Neural progenitor cell (in vitro differentiated cells): Measurements from ENCODE around the gene MAP2K1. TPM values are rescaled to one million over a fixed set of nuclear protein-coding genes. Genes with fewer than 3 reads are reported as not detected.

Experiments used
- DNase-seq: peaks from one replicate; pipeline ENCODE4 v3.0.0-alpha.2; 2016; ENCODE audit warnings: low spot score
- H2AFZ ChIP-seq: fragments of 200-600 bp; sonication (generic); replicated peaks from 2 replicates; pipeline ENCODE4 v1.6.1; 2016; ENCODE audit warnings: antibody characterized with exemption
- H3F3A ChIP-seq: fragments of 200-600 bp; sonication (generic); 2 replicates; pipeline ENCODE4 v1.6.1; 2016; ENCODE audit warnings: antibody characterized with exemption, low read depth
- H3K27ac ChIP-seq: fragments of 200-600 bp; sonication (generic); 2 replicates; pipeline ENCODE4 v1.5.1; 2016; ENCODE audit warnings: mild to moderate bottlenecking
- H3K27me3 ChIP-seq: fragments of 200-600 bp; sonication (generic); 2 replicates; pipeline ENCODE4 v1.6.1; 2016; ENCODE audit warnings: mild to moderate bottlenecking, moderate library complexity
- H3K36me3 ChIP-seq: fragments of 200-600 bp; sonication (generic); 2 replicates; pipeline ENCODE4 v1.5.1; 2016
- H3K4me1 ChIP-seq: fragments of 200-600 bp; sonication (generic); 2 replicates; pipeline ENCODE4 v1.6.1; 2016; ENCODE audit warnings: mixed run types
- H3K4me2 ChIP-seq: fragments of 200-600 bp; sonication (generic); 2 replicates; pipeline ENCODE4 v1.6.1; 2016
- H3K4me3 ChIP-seq: fragments of 200-600 bp; sonication (generic); 2 replicates; pipeline ENCODE4 v1.5.1; 2016
- H3K79me2 ChIP-seq: fragments of 200-600 bp; sonication (generic); 2 replicates; pipeline ENCODE4 v1.6.1; 2016; ENCODE audit warnings: low read depth
- H3K9ac ChIP-seq: fragments of 200-600 bp; sonication (generic); 2 replicates; pipeline ENCODE4 v1.6.1; 2016
- H3K9me3 ChIP-seq: fragments of 200-600 bp; sonication (generic); 2 replicates; pipeline ENCODE4 v1.5.1; 2016; ENCODE audit warnings: low read depth
- H4K20me1 ChIP-seq: fragments of 200-600 bp; sonication (generic); 2 replicates; pipeline ENCODE4 v1.6.1; 2016; ENCODE audit warnings: low read depth
- H3K27ac Mint-ChIP-seq: 3 replicates; pipeline ENCODE4 v1.8.0; 2021; ENCODE audit warnings: mixed read lengths
- H3K27me3 Mint-ChIP-seq: 2 replicates; pipeline ENCODE4 v1.8.0; 2022; ENCODE audit warnings: low read depth, mild to moderate bottlenecking, inconsistent platforms, moderate library complexity, mixed read lengths; ENCODE audit not compliant: insufficient read depth
- H3K36me3 Mint-ChIP-seq: 3 replicates; pipeline ENCODE4 v1.8.0; 2021; ENCODE audit warnings: mixed read lengths
- H3K4me1 Mint-ChIP-seq: 3 replicates; pipeline ENCODE4 v1.8.0; 2021; ENCODE audit warnings: mixed read lengths
- H3K4me3 Mint-ChIP-seq: 3 replicates; pipeline ENCODE4 v1.8.0; 2021; ENCODE audit warnings: mild to moderate bottlenecking, moderate library complexity, mixed read lengths
- H3K9me3 Mint-ChIP-seq: 3 replicates; pipeline ENCODE4 v1.8.0; 2020; ENCODE audit warnings: mixed read lengths
- CTCF ChIP-seq: fragments of 200-600 bp; sonication (generic); IDR thresholded peaks from 2 replicates; pipeline ENCODE4 v1.5.1; 2017; ENCODE audit warnings: antibody characterized with exemption, mild to moderate bottlenecking
- EZH2 ChIP-seq: fragments of 200-600 bp; sonication (generic); IDR thresholded peaks from 2 replicates; pipeline ENCODE4 v1.6.1; 2017; ENCODE audit warnings: antibody characterized with exemption, mild to moderate bottlenecking, moderate library complexity
- EZH2phosphoT487 ChIP-seq: fragments of 200-600 bp; sonication (generic); IDR thresholded peaks from 2 replicates; pipeline ENCODE4 v1.6.1; 2017; ENCODE audit warnings: antibody characterized with exemption
- total RNA-seq: library from RNA; depleted of rRNA; stranded (reverse); fragments of >200 nt; gene quantifications from 2 replicates; pipeline ENCODE4 v1.2.3, GENCODE V29; 2015; ENCODE audit warnings: low replicate concordance

The MAP2K1 gene
- total RNA-seq, 1 donor from 2014 or later, result 55.2 TPM

- no peak overlapping the region for H3K4me2 ChIP-seq
- H3K36me3 ChIP-seq, result peaks cover 4% of the 10 kb centered on the region
- no peak overlapping the region for H2AFZ ChIP-seq
- H3K4me1 Mint-ChIP-seq, result no peaks in the 10 kb centered on the region
- no peaks in the 10 kb centered on the region for H3K9me3 ChIP-seq
- H3K36me3 Mint-ChIP-seq, result peaks cover 18% of the 10 kb centered on the region
- H3K27ac ChIP-seq, result no peak overlapping the region
- no peaks in the 10 kb centered on the region for H3K79me2 ChIP-seq
- H3F3A ChIP-seq, result peaks cover 3% of the 10 kb centered on the region
- DNase-seq, result no peak
- no peak for TF ChIP-seq EZH2phosphoT487
- TF ChIP-seq EZH2, result no peak
- no peak for TF ChIP-seq CTCF
- no peak overlapping the region for H3K27ac Mint-ChIP-seq
- no peaks in the 10 kb centered on the region for H3K27me3 ChIP-seq
- H3K9me3 Mint-ChIP-seq, result no peaks in the 10 kb centered on the region
- no peaks in the 10 kb centered on the region for H3K27me3 Mint-ChIP-seq
- H3K9ac ChIP-seq, result no peak overlapping the region
- H3K4me3 ChIP-seq, result no peak overlapping the region
- no peaks in the 10 kb centered on the region for H3K4me1 ChIP-seq
- no peaks in the 10 kb centered on the region for H4K20me1 ChIP-seq
- H3K4me3 Mint-ChIP-seq, result no peak overlapping the region
These were observed 100.2 kb downstream of the MAP2K1 start for GRCh38 chr15:66486887-66487286.

DNA sequence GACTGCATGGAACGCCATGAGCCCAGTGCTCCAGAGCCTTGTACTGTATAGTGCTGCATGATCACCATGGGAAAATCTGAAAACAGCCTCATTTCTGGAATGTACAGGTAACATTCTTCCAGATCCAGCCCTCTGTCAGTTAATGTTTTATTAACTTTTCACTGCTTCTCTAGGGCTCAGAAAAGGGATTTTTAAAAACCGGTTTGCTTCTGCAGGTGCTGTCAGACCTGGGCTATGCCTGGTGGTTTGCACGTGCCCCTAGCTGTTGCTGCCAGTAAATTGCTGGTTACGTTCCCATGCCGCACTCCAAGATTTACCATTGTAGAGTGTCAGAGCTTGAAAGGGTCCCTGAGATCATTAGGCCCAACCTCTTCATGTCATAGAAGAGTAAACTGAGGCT lies 101.8 kb downstream of the MAP2K1 start:
- no peak for TF ChIP-seq EZH2phosphoT487
- no peak for TF ChIP-seq EZH2
- no peak for TF ChIP-seq CTCF
- no peaks in the 10 kb centered on the region for H3K27me3 ChIP-seq
- H3K9ac ChIP-seq, result no peak overlapping the region
- no peaks in the 10 kb centered on the region for H3K9me3 ChIP-seq
- no peaks in the 10 kb centered on the region for H3K4me1 Mint-ChIP-seq
- H3K4me1 ChIP-seq, result no peaks in the 10 kb centered on the region
- no peak overlapping the region for H3K4me3 Mint-ChIP-seq
- H3K4me3 ChIP-seq, result no peak overlapping the region
- no peaks in the 10 kb centered on the region for H3K79me2 ChIP-seq
- peaks cover 9% of the 10 kb centered on the region for H3K36me3 Mint-ChIP-seq
- peaks cover 3% of the 10 kb centered on the region for H3F3A ChIP-seq
- no peak for DNase-seq
- H3K27ac ChIP-seq, result no peak overlapping the region
- no peak overlapping the region for H2AFZ ChIP-seq
- no peaks in the 10 kb centered on the region for H3K9me3 Mint-ChIP-seq
- H3K27me3 Mint-ChIP-seq, result no peaks in the 10 kb centered on the region
- H3K27ac Mint-ChIP-seq, result no peak overlapping the region
- H4K20me1 ChIP-seq, result no peaks in the 10 kb centered on the region
- peaks cover 4% of the 10 kb centered on the region for H3K36me3 ChIP-seq
- no peak overlapping the region for H3K4me2 ChIP-seq

DNA sequence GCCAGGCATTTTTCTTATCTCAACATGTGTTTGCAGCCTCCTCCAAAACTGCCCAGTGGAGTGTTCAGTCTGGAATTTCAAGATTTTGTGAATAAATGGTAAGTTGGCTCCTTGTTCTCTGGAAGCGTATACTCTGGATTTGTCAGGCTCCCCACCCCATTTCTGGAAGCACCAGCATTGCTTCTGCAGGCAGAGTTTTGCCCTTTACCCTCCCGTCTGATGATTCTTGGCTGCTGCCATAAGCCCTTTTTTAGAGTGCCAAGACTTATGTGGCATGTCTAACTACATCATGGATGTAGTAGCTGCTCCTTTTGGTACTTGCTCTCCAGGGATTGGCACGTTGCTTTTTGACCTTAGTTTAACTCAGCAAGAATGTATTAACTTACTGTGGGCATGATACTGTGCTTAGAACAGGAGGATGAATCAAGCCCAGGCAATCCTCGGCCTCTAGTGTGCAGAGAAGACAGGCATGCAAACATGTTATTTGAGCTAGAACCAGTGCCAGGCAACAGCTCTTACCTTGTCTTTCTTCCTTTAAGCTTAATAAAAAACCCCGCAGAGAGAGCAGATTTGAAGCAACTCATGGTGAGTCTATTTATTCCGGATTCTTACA lies 102.6 kb downstream of the MAP2K1 start:
- peaks cover 4% of the 10 kb centered on the region for H3K36me3 ChIP-seq

More for the DNA sequence above, 102.6 kb downstream of the MAP2K1 start:
- Histone ChIP-seq H3K79me2 (no peaks in the 10 kb centered on the region), H3K4me2 (no peak overlapping the region), H3K9ac (no peak overlapping the region), H3K4me1 (no peaks in the 10 kb centered on the region), H3F3A (peaks cover 10% of the 10 kb centered on the region), H3K4me3 (no peak overlapping the region), H2AFZ (no peak overlapping the region), H3K9me3 (no peaks in the 10 kb centered on the region), H3K27ac (no peak overlapping the region), H4K20me1 (no peaks in the 10 kb centered on the region), H3K27me3 (no peaks in the 10 kb centered on the region)
- Mint-ChIP-seq H3K9me3 (no peaks in the 10 kb centered on the region), H3K4me1 (no peaks in the 10 kb centered on the region), H3K4me3 (no peak overlapping the region), H3K27ac (no peak overlapping the region), H3K27me3 (no peaks in the 10 kb centered on the region), H3K36me3 (peaks cover 9% of the 10 kb centered on the region)
- no peak for TF ChIP-seq EZH2
- no peak for TF ChIP-seq CTCF
- TF ChIP-seq EZH2phosphoT487, result no peak
- DNase-seq, result no peak
